GM21723 (cell line): ENCODE results near the gene HNF1A.

ENCODE experiments used
- ATAC-seq: cut with Tn5 transposase; IDR thresholded peaks from one replicate; pipeline ENCODE4 v1.9.1; 2021; ENCODE audit warnings: mild to moderate bottlenecking, moderate library complexity; ENCODE audit not compliant: unreplicated experiment

HNF1A gene

GRCh38 chr12:120959111-120959878, 19.0 kb upstream of the HNF1A start:
- no peak for ATAC-seq

GRCh38 chr12:120960657-120961056, 17.7 kb upstream of the HNF1A start:
- ATAC-seq, result no peak

- no peak for ATAC-seq
Measured at GRCh38 chr12:120961604-120962531, 16.5 kb upstream of the HNF1A start.

GRCh38 chr12:120962532-120963020, 15.8 kb upstream of the HNF1A start:
- ATAC-seq, result no peak

- ATAC-seq, result no peak
Measured at GRCh38 chr12:120964298-120964697, 14.0 kb upstream of the HNF1A start.

- ATAC-seq, result no peak
Measured at GRCh38 chr12:120965534-120966091, 12.7 kb upstream of the HNF1A start.

- no peak for ATAC-seq
Measured at GRCh38 chr12:120970310-120970709, 8.0 kb upstream of the HNF1A start.

- no peak for ATAC-seq
Measured at GRCh38 chr12:120971299-120972180, 6.8 kb upstream of the HNF1A start.

GRCh38 chr12:120972870-120973543, 5.3 kb upstream of the HNF1A start:
- no peak for ATAC-seq

- ATAC-seq, result no peak
Measured at GRCh38 chr12:120977531-120978295, 630 bp upstream of the HNF1A start.

- ATAC-seq, result no peak
Measured at GRCh38 chr12:120979220-120979861, 998 bp downstream of the HNF1A start.

- no peak for ATAC-seq
Measured at GRCh38 chr12:120979862-120980696, 1.7 kb downstream of the HNF1A start.

- ATAC-seq, result no peak
Measured at GRCh38 chr12:120980800-120981368, 2.5 kb downstream of the HNF1A start.

GRCh38 chr12:120981407-120981941, 3.1 kb downstream of the HNF1A start:
- no peak for ATAC-seq

- no peak for ATAC-seq
Measured at GRCh38 chr12:120982659-120983058, 4.3 kb downstream of the HNF1A start.

- no peak for ATAC-seq
Measured at GRCh38 chr12:120983759-120984158, 5.4 kb downstream of the HNF1A start.

GRCh38 chr12:120984351-120984898, 6.1 kb downstream of the HNF1A start:
- no peak for ATAC-seq
